ENCODE measurements around the gene TSPAN15. TPM values are rescaled to one million over a fixed set of nuclear protein-coding genes. Genes with fewer than 3 reads are reported as not detected.

Gene TSPAN15
- total RNA-seq, 1 experiment from 2014 or later: 8.3 TPM

DNA sequence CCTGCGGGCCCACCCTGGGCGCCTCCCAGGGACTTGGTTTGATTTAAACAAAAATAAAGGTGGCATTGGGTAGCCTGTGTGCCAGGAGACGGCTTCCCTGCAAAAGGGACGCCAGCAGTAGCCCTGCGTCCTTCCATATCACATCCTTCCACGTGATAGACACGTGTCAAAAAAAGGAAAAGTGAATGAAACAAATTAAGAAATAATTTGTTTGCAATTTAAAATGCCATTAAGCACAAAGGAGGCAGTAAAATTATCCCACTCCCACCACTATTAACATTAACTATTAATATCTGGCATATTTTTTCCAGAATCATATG is 42.1 kb upstream of the TSPAN15 start (continued):
- no peak for TF ChIP-seq CBFB (CRISPR knock-in tag; IDR thresholded peaks at IDR 0.05; ENCODE audit: low read depth)

DNA sequence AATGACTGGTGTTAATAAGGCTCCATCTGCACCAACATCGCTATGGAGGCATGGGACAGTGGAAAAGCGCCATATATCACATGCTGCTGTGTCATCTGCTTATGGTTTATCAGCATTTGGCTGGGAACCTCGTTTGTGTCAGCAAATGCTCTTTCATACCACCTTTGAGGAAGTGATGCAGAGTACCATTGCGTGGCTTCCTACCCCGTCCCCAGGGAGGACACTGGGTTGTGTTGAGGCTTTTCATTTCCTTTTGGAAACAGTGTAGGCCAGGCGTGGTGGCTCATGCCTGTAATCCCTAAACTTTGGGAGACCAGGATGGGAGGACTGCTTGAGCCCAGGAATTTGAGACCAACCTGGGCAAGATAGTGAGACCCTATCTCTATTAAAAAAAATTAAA is 41.3 kb upstream of the TSPAN15 start:
- no peaks in the 10 kb centered on the region for H3K9me3 Mint-ChIP-seq
- CTCF ChIA-PET: interaction anchor here (0.6 to 0.7 kb wide), 3 partner anchors 56 to 1825 kb away, joined by 3 to 5 read pairs (median 4); no protein-coding TSS in a partner anchor
- H3K4me3 Mint-ChIP-seq: no peak overlapping the region
- H3K36me3 Mint-ChIP-seq: no peaks in the 10 kb centered on the region
- ATAC-seq (no peak), DNase-seq (ENCODE audit: low spot score) (no peak)
- peaks cover 35% of the 10 kb centered on the region for H3K4me1 Mint-ChIP-seq
- peaks cover 7% of the 10 kb centered on the region for H3K27me3 Mint-ChIP-seq (ENCODE audit: low read depth)
- POLR2A ChIA-PET: no interaction called here
- H3K27ac Mint-ChIP-seq: no peak overlapping the region
- no peak for TF ChIP-seq CBFB (CRISPR knock-in tag; IDR thresholded peaks at IDR 0.05; ENCODE audit: low read depth)
- TF ChIP-seq FOXP1 (CRISPR knock-in tag; IDR thresholded peaks at IDR 0.05; ENCODE audit: borderline replicate concordance): no peak
- TF ChIP-seq, protein P1, sequence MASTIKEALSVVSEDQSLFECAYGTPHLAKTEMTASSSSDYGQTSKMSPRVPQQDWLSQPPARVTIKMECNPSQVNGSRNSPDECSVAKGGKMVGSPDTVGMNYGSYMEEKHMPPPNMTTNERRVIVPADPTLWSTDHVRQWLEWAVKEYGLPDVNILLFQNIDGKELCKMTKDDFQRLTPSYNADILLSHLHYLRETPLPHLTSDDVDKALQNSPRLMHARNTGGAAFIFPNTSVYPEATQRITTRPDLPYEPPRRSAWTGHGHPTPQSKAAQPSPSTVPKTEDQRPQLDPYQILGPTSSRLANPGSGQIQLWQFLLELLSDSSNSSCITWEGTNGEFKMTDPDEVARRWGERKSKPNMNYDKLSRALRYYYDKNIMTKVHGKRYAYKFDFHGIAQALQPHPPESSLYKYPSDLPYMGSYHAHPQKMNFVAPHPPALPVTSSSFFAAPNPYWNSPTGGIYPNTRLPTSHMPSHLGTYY (CRISPR knock-in tag; IDR thresholded peaks at IDR 0.05): no peak
- TF ChIP-seq, protein P2, sequence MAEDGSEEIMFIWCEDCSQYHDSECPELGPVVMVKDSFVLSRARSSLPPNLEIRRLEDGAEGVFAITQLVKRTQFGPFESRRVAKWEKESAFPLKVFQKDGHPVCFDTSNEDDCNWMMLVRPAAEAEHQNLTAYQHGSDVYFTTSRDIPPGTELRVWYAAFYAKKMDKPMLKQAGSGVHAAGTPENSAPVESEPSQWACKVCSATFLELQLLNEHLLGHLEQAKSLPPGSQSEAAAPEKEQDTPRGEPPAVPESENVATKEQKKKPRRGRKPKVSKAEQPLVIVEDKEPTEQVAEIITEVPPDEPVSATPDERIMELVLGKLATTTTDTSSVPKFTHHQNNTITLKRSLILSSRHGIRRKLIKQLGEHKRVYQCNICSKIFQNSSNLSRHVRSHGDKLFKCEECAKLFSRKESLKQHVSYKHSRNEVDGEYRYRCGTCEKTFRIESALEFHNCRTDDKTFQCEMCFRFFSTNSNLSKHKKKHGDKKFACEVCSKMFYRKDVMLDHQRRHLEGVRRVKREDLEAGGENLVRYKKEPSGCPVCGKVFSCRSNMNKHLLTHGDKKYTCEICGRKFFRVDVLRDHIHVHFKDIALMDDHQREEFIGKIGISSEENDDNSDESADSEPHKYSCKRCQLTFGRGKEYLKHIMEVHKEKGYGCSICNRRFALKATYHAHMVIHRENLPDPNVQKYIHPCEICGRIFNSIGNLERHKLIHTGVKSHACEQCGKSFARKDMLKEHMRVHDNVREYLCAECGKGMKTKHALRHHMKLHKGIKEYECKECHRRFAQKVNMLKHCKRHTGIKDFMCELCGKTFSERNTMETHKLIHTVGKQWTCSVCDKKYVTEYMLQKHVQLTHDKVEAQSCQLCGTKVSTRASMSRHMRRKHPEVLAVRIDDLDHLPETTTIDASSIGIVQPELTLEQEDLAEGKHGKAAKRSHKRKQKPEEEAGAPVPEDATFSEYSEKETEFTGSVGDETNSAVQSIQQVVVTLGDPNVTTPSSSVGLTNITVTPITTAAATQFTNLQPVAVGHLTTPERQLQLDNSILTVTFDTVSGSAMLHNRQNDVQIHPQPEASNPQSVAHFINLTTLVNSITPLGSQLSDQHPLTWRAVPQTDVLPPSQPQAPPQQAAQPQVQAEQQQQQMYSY (CRISPR knock-in tag; IDR thresholded peaks at IDR 0.05): no peak
- TF ChIP-seq EMX1 (CRISPR knock-in tag; IDR thresholded peaks at IDR 0.05): no peak
- TF ChIP-seq, protein P3, sequence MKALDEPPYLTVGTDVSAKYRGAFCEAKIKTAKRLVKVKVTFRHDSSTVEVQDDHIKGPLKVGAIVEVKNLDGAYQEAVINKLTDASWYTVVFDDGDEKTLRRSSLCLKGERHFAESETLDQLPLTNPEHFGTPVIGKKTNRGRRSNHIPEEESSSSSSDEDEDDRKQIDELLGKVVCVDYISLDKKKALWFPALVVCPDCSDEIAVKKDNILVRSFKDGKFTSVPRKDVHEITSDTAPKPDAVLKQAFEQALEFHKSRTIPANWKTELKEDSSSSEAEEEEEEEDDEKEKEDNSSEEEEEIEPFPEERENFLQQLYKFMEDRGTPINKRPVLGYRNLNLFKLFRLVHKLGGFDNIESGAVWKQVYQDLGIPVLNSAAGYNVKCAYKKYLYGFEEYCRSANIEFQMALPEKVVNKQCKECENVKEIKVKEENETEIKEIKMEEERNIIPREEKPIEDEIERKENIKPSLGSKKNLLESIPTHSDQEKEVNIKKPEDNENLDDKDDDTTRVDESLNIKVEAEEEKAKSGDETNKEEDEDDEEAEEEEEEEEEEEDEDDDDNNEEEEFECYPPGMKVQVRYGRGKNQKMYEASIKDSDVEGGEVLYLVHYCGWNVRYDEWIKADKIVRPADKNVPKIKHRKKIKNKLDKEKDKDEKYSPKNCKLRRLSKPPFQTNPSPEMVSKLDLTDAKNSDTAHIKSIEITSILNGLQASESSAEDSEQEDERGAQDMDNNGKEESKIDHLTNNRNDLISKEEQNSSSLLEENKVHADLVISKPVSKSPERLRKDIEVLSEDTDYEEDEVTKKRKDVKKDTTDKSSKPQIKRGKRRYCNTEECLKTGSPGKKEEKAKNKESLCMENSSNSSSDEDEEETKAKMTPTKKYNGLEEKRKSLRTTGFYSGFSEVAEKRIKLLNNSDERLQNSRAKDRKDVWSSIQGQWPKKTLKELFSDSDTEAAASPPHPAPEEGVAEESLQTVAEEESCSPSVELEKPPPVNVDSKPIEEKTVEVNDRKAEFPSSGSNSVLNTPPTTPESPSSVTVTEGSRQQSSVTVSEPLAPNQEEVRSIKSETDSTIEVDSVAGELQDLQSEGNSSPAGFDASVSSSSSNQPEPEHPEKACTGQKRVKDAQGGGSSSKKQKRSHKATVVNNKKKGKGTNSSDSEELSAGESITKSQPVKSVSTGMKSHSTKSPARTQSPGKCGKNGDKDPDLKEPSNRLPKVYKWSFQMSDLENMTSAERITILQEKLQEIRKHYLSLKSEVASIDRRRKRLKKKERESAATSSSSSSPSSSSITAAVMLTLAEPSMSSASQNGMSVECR (CRISPR knock-in tag; IDR thresholded peaks at IDR 0.05; ENCODE audit: borderline replicate concordance): no peak
- TF ChIP-seq, protein P4, sequence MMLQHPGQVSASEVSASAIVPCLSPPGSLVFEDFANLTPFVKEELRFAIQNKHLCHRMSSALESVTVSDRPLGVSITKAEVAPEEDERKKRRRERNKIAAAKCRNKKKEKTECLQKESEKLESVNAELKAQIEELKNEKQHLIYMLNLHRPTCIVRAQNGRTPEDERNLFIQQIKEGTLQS (CRISPR knock-in tag; conservative IDR thresholded peaks at IDR 0.05): no peak
- TF ChIP-seq, protein P5, sequence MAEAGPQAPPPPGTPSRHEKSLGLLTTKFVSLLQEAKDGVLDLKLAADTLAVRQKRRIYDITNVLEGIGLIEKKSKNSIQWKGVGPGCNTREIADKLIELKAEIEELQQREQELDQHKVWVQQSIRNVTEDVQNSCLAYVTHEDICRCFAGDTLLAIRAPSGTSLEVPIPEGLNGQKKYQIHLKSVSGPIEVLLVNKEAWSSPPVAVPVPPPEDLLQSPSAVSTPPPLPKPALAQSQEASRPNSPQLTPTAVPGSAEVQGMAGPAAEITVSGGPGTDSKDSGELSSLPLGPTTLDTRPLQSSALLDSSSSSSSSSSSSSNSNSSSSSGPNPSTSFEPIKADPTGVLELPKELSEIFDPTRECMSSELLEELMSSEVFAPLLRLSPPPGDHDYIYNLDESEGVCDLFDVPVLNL (CRISPR knock-in tag; IDR thresholded peaks at IDR 0.05; ENCODE audit: borderline replicate concordance, low read depth): no peak

DNA sequence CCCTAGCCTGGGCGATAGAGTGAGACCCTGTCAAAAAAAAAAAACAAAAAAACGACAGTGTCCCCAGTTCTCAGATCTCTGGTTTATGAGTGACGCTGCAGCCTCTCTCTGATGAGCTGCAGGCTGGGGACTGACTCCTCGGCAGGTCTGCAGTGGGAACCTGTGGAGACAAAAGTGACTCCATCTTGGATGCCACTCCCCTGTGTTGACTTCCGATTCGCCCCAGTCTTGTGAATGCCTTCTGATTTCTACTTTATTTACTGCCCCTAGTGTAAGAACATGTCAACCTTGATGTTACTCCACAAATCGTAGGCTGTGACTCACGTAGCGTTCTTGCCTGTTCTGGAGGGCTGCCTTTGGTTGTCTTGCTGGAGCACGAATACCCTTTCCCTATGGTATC is 40.8 kb upstream of the TSPAN15 start:
- H3K4me3 Mint-ChIP-seq: no peak overlapping the region
- no peak overlapping the region for H3K27ac Mint-ChIP-seq
- H3K9me3 Mint-ChIP-seq: no peaks in the 10 kb centered on the region
- H3K27me3 Mint-ChIP-seq (ENCODE audit: low read depth): peaks cover 7% of the 10 kb centered on the region
- ATAC-seq (no peak), DNase-seq (ENCODE audit: low spot score) (no peak)
- ChIA-PET CTCF (interaction anchor here (0.6 to 0.7 kb wide), 3 partner anchors 55 to 1825 kb away, joined by 3 to 5 read pairs (median 4); no protein-coding TSS in a partner anchor), POLR2A (no interaction called here)
- peaks cover 32% of the 10 kb centered on the region for H3K4me1 Mint-ChIP-seq
- no peaks in the 10 kb centered on the region for H3K36me3 Mint-ChIP-seq
- TF ChIP-seq MXD4 (CRISPR knock-in tag; IDR thresholded peaks at IDR 0.05; ENCODE audit: borderline replicate concordance) (no peak), SP1 (CRISPR knock-in tag; conservative IDR thresholded peaks at IDR 0.05) (no peak), CBFB (CRISPR knock-in tag; IDR thresholded peaks at IDR 0.05; ENCODE audit: low read depth) (no peak), CREM (CRISPR knock-in tag; IDR thresholded peaks at IDR 0.05) (no peak), ZNF317 (CRISPR knock-in tag; IDR thresholded peaks at IDR 0.05; ENCODE audit: borderline replicate concordance, low read depth) (no peak), TEAD1 (CRISPR knock-in tag; IDR thresholded peaks at IDR 0.05) (no peak), NFE2L1 (CRISPR knock-in tag; IDR thresholded peaks at IDR 0.05) (no peak)
- TF ChIP-seq, protein P6, sequence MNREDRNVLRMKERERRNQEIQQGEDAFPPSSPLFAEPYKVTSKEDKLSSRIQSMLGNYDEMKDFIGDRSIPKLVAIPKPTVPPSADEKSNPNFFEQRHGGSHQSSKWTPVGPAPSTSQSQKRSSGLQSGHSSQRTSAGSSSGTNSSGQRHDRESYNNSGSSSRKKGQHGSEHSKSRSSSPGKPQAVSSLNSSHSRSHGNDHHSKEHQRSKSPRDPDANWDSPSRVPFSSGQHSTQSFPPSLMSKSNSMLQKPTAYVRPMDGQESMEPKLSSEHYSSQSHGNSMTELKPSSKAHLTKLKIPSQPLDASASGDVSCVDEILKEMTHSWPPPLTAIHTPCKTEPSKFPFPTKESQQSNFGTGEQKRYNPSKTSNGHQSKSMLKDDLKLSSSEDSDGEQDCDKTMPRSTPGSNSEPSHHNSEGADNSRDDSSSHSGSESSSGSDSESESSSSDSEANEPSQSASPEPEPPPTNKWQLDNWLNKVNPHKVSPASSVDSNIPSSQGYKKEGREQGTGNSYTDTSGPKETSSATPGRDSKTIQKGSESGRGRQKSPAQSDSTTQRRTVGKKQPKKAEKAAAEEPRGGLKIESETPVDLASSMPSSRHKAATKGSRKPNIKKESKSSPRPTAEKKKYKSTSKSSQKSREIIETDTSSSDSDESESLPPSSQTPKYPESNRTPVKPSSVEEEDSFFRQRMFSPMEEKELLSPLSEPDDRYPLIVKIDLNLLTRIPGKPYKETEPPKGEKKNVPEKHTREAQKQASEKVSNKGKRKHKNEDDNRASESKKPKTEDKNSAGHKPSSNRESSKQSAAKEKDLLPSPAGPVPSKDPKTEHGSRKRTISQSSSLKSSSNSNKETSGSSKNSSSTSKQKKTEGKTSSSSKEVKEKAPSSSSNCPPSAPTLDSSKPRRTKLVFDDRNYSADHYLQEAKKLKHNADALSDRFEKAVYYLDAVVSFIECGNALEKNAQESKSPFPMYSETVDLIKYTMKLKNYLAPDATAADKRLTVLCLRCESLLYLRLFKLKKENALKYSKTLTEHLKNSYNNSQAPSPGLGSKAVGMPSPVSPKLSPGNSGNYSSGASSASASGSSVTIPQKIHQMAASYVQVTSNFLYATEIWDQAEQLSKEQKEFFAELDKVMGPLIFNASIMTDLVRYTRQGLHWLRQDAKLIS (CRISPR knock-in tag; IDR thresholded peaks at IDR 0.05; ENCODE audit: borderline replicate concordance): no peak
- TF ChIP-seq, protein P1 (CRISPR knock-in tag; IDR thresholded peaks at IDR 0.05): no peak

Measured in WTC11 (cell line).